SJCRH30 (cell line): ENCODE measurements around the gene LINC00237. TPM values are rescaled to one million over a fixed set of nuclear protein-coding genes. Genes with fewer than 3 reads are reported as not detected.

Source experiments
- DNase-seq, 2 experiments: peaks; one replicate each; pipeline ENCODE4 v3.0.0-alpha.2; 2015 to 2020
- H3K27ac ChIP-seq: fragments of 250-450 bp; sonication (Bioruptor Pico); 2 replicates; pipeline ENCODE4 v1.5.1; 2020; ENCODE audit warnings: mild to moderate bottlenecking, moderate library complexity
- H3K27me3 ChIP-seq: fragments of 250-450 bp; sonication (Bioruptor Pico); 2 replicates; pipeline ENCODE4 v1.5.1; 2020; ENCODE audit warnings: mild to moderate bottlenecking, moderate library complexity
- H3K36me3 ChIP-seq: fragments of 250-450 bp; sonication (Bioruptor Pico); 2 replicates; pipeline ENCODE4 v1.5.1; 2020; ENCODE audit warnings: mild to moderate bottlenecking, moderate library complexity
- H3K4me1 ChIP-seq: fragments of 250-450 bp; sonication (Bioruptor Pico); 2 replicates; pipeline ENCODE4 v1.5.1; 2020; ENCODE audit warnings: mild to moderate bottlenecking, moderate library complexity
- H3K4me3 ChIP-seq: fragments of 250-450 bp; sonication (Bioruptor Pico); 2 replicates; pipeline ENCODE4 v1.5.1; 2020; ENCODE audit warnings: mild to moderate bottlenecking, moderate library complexity
- H3K9me3 ChIP-seq: fragments of 250-450 bp; sonication (Bioruptor Pico); replicated peaks from 2 replicates; pipeline ENCODE4 v1.5.1; 2020; ENCODE audit warnings: mild to moderate bottlenecking, moderate library complexity
- total RNA-seq: library from RNA; depleted of rRNA; stranded (reverse); fragments of >200 nt; shearing (Covaris generic); gene quantifications from 2 replicates; pipeline ENCODE4 v1.2.3, GENCODE V29; 2014; rRNA removed

Gene LINC00237
- not detected in 2 replicates for total RNA-seq

DNA sequence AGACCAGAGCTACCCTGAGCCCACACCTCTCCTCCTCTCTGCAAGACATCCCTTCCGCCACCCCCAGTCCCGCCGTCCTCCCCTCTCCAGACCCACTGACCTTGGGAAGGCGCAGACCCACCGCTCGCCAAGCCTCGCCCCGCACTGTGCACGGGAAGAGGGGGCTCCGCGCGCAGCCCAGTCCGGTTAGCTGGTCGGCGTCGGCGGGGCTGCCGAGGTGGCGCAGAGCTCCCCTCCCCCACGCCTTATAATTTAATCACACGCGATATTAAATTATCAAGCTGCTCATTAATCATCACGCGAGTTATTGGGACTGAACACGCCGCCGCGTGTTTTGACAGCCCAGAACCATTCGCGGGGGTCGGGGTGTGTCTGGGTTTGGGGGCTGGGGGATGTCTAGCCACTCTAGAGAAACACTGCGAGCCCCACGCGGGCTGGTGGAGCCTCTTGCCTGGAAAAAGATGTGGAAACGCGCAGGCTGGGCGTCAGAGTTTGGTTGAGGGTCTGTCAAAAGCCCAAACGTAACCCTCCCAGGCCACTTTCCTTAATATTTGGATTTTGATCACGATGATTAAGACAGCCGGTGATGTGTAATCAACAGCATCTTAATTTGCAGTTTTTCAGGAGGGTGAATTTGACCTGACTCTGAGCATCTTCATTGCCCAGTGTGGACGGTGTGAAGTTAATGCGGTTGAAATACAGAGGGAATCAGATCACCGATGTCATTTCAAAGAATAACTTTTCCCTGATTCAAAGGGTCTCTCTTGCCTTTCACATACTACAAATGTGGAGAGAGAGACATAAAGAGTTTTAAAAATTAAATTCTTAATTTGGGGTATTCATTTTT lies at the start of gene LINC00237:
LINC00237 (minus strand) TSS at position 188 of the 847 bp plus-strand sequence.
- H3K9me3 ChIP-seq: no peaks in the 10 kb centered on the region
- no peak within 1 kb of the TSS for H3K27ac ChIP-seq
- no peaks in the 10 kb centered on the region for H3K36me3 ChIP-seq
- no peak within 1 kb of the TSS for H3K4me3 ChIP-seq
- no peaks in the 10 kb centered on the region for H3K4me1 ChIP-seq
- DNase-seq: no peak
- no peaks in the 10 kb centered on the region for H3K27me3 ChIP-seq

DNA sequence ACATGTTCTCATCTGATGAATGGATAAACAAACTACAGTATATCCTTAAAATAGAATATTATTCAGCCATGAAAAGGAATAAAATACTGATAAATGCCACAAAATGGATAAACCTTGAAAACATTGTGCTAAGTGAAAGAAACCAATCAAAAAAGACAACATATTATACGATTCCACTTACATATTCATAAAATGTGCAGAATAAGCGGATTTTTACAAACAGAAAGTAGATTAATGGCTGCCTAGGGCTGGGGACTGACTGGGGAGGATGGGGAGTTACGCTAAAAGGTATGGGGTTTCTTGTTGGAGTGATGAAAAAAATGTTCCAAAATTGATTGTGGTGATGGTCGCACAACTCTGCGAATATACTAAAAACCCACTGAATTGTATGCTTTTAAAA lies 49.1 kb upstream of the LINC00237 start:
- Histone ChIP-seq H3K36me3 (0 out of 2 replicates have a peak, but pooled peaks cover 3% of the 10 kb centered on the region), H3K9me3 (no peaks in the 10 kb centered on the region)

DNA sequence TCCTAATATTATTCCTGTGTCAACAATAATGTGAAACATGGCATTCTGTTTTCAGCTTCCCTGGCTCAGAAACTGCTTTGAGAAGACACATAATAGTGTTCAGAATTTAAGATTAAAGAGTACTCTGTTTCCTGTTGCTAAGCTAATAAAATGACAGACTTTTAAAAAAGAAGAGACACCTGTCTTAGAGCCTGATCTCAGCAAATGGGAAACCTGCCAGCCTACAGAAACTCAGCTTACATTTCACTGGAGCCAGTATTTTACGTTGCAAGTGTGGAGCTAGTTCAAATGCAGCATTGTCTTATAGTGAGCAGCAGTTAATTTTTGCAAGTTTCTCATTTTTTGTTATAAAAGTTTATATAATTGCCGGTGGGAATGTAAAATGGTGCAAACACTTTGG lies 48.5 kb upstream of the LINC00237 start:
- Histone ChIP-seq H3K9me3 (no peaks in the 10 kb centered on the region), H3K27ac (no peak overlapping the region), H3K36me3 (0 out of 2 replicates have a peak, but pooled peaks cover 3% of the 10 kb centered on the region), H3K4me1 (peaks cover 11% of the 10 kb centered on the region), H3K27me3 (no peaks in the 10 kb centered on the region), H3K4me3 (no peak overlapping the region)
- peak in 1 of 2 experiments; percentile 31 for DNase-seq

More for the DNA sequence above, 49.1 kb upstream of the LINC00237 start:
- no peak overlapping the region for H3K4me3 ChIP-seq
- no peaks in the 10 kb centered on the region for H3K27me3 ChIP-seq
- no peak for DNase-seq
- no peak overlapping the region for H3K27ac ChIP-seq
- H3K4me1 ChIP-seq: peaks cover 13% of the 10 kb centered on the region

DNA sequence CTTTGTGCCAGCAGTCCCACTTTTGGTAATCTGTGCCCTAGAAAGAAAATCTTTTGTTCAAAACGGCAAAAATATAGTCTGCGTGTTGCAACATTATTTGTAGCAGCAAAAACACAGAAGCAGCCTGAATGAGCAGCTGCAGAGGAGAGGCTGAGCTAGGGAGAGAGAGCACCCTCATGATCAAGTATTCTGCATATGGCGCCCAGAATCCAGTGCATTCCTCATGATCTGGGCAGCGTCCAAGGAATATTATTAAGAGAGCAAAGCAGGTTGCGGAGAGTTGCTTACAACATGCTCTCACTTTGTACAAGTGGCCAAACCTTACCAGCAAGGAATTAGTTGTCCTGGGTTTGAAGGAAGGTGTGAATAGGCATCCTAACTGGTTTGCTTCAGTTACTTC lies 45.6 kb upstream of the LINC00237 start:
- H3K27me3 ChIP-seq: no peaks in the 10 kb centered on the region
- DNase-seq: no peak
- H3K27ac ChIP-seq: no peak overlapping the region
- H3K4me3 ChIP-seq: no peak overlapping the region
- H3K9me3 ChIP-seq: no peaks in the 10 kb centered on the region
- 0 out of 2 replicates have a peak, but pooled peaks cover 3% of the 10 kb centered on the region for H3K36me3 ChIP-seq
- H3K4me1 ChIP-seq: peaks cover 9% of the 10 kb centered on the region

DNA sequence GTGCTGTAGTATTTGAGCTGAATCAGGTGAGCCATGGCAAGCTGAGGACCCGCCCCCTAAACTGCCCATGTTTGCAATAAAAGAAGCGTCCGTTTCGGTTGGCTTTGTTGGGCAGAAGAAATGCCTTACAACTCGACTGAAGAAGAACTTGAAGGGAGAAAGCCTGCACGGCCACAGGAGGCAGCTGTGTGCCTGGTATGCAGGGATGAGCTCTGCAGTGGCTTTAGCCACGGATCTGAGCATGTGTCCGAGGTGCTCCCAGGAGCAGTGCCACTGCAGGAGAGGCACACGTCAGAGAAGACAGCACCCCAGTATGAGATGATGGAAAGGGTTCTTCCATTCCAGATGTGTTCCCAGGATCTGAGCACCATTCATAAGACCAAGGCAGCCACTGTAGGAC lies 43.2 kb upstream of the LINC00237 start:
- DNase-seq: no peak
- no peak overlapping the region for H3K4me3 ChIP-seq
- H3K27ac ChIP-seq: no peak overlapping the region
- no peaks in the 10 kb centered on the region for H3K4me1 ChIP-seq
- H3K36me3 ChIP-seq: 0 out of 2 replicates have a peak, but pooled peaks cover 3% of the 10 kb centered on the region
- no peaks in the 10 kb centered on the region for H3K27me3 ChIP-seq
- no peaks in the 10 kb centered on the region for H3K9me3 ChIP-seq

DNA sequence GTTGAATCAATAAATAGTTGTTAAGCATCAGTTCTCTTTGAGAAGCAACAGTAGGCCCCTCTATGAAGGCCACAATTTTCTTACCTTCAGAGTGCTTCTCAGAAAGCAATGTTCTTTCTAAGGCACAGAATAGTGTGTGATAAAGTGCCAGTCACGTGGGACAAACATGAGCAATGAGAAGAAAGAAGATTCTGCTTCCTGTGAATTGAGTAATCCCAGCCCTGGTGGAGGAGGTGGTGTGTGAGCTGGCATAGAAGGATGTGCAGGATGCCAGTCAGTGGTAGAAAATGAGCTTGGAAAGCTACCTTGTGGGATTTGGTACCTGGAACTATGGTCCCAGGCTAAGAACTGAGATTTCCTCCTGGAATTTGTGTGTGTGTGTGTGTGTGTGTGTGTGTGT lies 41.4 kb upstream of the LINC00237 start:
- no peak overlapping the region for H3K27ac ChIP-seq
- no peaks in the 10 kb centered on the region for H3K36me3 ChIP-seq
- no peak overlapping the region for H3K4me3 ChIP-seq
- no peak for DNase-seq
- H3K27me3 ChIP-seq: no peaks in the 10 kb centered on the region
- no peaks in the 10 kb centered on the region for H3K4me1 ChIP-seq
- no peaks in the 10 kb centered on the region for H3K9me3 ChIP-seq

DNA sequence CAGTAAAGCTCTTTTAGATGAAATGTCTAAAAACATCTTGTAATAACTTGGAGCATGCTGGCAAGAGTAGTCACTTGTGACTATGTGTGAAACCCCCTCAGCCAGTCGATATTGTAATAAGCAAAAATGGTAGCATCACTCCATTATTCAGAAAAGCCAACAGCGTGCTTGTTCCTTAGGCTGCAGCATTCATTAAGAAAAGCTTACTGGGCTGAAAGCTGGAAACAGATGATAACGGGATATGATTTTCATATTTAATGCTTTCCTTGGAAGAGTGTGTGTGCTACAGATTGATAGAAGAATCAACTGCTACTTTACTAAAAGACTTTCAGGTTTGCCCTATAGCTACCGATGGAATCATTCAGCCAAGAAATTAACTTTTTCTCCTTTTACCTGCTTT lies 40.1 kb upstream of the LINC00237 start:
- DNase-seq: no peak
- H3K4me3 ChIP-seq: no peak overlapping the region
- H3K4me1 ChIP-seq: no peaks in the 10 kb centered on the region
- H3K27ac ChIP-seq: no peak overlapping the region
- H3K27me3 ChIP-seq: no peaks in the 10 kb centered on the region
- H3K36me3 ChIP-seq: no peaks in the 10 kb centered on the region
- no peaks in the 10 kb centered on the region for H3K9me3 ChIP-seq

DNA sequence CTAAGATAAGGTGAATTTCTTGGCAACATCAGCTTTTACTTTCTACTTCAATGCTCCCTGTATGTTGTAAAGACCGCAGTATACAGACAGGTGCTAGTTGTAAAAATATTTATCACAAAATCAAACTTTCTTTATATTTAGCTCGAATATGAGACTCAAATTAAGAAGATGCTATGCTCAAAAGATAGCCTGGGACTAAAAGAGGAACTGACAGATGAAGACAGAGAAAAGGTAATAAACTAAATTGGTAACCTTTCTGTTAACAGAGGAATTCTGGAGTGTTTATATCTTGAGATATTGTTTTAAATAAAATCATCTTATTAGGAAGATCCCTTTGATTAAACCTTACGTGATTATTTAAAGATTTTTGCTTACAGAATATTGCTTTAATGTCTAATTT lies 39.3 kb upstream of the LINC00237 start:
- no peak overlapping the region for H3K27ac ChIP-seq
- no peak for DNase-seq
- no peaks in the 10 kb centered on the region for H3K27me3 ChIP-seq
- H3K36me3 ChIP-seq: no peaks in the 10 kb centered on the region
- H3K9me3 ChIP-seq: no peaks in the 10 kb centered on the region
- no peaks in the 10 kb centered on the region for H3K4me1 ChIP-seq
- no peak overlapping the region for H3K4me3 ChIP-seq

DNA sequence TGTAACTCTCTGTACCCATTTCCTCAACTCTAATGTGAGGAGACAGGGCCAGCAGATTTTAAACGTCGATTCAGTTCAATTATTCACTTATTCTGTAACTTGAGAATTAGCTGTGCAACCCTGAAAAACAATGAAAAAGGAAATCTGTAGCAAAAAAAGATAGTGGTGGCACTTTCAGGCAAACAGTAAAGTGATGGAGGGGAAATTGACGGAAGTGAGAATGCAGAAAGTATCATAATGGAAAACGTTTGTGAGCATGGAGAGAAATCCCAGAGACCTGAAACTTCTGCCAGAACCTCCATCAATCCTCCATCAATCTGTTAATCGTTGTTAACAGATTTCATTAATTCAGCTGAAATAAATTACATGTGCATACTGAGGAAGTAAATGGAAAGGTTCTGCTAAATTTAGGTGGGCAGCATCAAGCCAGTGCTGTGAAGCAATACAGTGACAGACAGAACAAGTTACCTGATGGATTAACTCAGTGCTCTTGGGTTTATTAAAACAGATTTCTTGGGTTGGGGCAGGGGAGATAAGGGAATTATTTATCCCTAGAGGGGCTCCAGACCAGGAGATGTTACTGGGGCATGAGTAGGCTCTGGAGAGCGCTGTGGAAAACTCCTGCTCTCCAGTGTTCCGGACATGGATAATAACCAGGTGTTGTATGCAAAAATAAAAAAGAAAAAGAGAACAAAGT lies 37.2 kb upstream of the LINC00237 start:
- Histone ChIP-seq H3K4me3 (no peak overlapping the region), H3K27ac (no peak overlapping the region), H3K9me3 (no peaks in the 10 kb centered on the region), H3K27me3 (no peaks in the 10 kb centered on the region), H3K4me1 (no peaks in the 10 kb centered on the region), H3K36me3 (no peaks in the 10 kb centered on the region; the same call in 1 of the 2 replicates)
- no peak for DNase-seq

DNA sequence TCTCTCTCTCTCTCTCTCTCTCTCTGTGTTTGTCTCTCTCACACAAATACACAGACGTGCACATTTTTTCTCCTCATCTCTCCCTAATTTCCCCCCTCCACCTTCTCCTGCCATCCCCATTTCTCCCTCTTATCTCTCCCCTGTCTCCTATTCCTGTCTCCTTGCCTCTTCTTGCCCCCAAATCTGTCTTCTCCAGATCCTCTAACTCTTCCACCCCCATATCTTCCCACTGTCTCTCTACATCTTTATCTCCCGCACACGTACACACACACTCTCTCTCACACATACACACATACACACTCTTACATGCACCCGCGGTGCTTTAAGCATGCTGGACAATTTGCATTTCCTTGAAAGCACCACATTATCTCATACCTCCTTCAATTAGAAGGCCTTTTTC lies 35.7 kb upstream of the LINC00237 start:
- no peak for DNase-seq
- H3K36me3 ChIP-seq: no peaks in the 10 kb centered on the region; the same call in 1 of the 2 replicates
- no peak overlapping the region for H3K27ac ChIP-seq
- no peaks in the 10 kb centered on the region for H3K4me1 ChIP-seq
- no peak overlapping the region for H3K4me3 ChIP-seq
- H3K27me3 ChIP-seq: no peaks in the 10 kb centered on the region
- no peaks in the 10 kb centered on the region for H3K9me3 ChIP-seq

DNA sequence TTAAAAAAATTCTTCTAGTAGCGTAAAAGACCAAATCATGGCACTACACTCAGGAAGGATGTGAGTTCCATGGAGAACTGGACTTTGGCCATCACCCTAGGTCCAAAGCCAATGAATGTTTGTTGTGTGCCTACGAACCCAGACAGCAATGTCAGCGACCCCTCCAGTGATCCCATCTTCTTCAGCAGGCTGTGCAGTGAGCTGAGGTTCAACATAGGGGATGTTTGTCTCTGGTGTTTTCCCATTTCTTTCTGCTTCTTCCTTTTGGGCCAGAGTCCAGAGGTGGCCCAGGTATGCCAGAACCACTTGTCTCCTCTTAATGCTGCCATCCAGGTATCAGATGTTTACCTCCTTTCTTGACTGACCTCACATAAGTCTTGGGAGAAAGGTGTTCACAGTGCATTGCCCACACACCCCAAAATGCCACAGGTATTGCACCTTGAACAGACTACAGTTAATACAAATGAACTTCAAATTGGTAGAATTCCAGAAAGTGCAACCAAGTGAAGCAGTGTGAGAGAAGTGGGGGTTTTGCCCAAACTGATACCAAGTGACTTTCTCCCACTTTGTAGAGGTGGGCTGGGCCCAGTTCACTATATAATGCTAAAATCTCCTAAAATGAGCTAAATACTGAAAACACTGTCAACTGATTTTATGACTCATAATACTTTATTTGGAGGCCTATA lies 33.9 kb upstream of the LINC00237 start:
- H3K27ac ChIP-seq: no peak overlapping the region
- no peak for DNase-seq
- H3K4me3 ChIP-seq: no peak overlapping the region
- H3K27me3 ChIP-seq: no peaks in the 10 kb centered on the region
- H3K4me1 ChIP-seq: no peaks in the 10 kb centered on the region
- H3K36me3 ChIP-seq: no peaks in the 10 kb centered on the region; the same call in 1 of the 2 replicates
- H3K9me3 ChIP-seq: no peaks in the 10 kb centered on the region

DNA sequence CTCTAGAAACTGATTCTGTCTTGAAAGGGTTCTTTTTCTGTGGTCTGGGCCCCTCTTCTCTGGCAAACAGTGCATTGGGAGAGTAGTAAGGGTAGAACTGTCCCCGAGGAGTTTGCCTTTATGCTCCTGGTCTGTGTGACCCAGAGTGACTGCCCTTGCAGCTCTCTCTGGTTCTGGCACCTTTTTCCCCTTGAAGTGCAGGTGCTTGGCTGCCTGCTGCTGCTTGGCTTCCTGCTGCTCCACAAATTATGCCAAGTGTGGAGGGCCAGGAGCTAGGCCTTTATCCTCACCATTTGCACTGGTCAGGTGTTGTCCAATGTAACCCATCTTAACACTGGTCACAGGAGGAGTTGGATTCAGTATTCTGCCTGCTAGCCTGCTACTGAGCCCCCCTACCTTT lies 30.9 kb upstream of the LINC00237 start:
- H3K27me3 ChIP-seq: no peaks in the 10 kb centered on the region
- no peaks in the 10 kb centered on the region for H3K4me1 ChIP-seq
- H3K9me3 ChIP-seq: no peaks in the 10 kb centered on the region
- no peak overlapping the region for H3K27ac ChIP-seq
- DNase-seq: no peak
- H3K36me3 ChIP-seq: no peaks in the 10 kb centered on the region; the same call in 1 of the 2 replicates
- H3K4me3 ChIP-seq: no peak overlapping the region

DNA sequence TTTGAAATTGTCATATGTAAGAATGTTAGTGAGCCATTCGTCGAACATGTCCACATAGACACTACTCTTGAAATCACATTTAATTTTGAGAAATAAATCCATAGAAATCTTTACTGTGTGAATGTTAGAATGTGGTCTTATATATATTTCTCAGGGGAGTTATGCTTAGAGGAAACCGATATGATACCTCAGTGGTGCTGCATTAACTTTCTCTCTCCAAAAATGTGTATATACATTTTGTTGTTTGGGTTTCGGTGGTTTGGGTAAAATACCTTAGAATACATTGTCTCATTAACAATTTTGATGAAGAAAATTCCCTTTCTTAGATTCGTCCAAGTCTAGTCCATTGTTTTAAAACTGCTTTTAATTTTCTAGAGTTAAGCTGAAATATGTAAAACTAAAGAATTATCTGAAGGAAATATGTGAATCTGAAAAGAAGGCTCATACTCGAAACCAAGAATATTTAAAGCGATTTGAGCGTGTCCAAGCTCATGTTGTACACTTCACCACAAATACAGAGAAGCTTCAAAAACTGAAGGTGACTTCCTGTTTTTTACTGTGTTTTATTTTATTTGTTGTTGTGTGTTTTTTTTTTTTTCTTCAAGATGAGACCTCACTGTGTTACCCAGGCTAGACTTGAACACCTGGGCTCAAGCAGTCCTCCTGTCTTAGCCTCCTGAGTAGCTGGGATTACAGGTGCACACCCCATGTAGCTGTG lies 30.0 kb upstream of the LINC00237 start:
- H3K9me3 ChIP-seq: no peaks in the 10 kb centered on the region
- H3K27me3 ChIP-seq: no peaks in the 10 kb centered on the region
- DNase-seq: no peak
- no peak overlapping the region for H3K4me3 ChIP-seq
- H3K36me3 ChIP-seq: no peaks in the 10 kb centered on the region; the same call in 1 of the 2 replicates
- H3K27ac ChIP-seq: no peak overlapping the region
- H3K4me1 ChIP-seq: no peaks in the 10 kb centered on the region

DNA sequence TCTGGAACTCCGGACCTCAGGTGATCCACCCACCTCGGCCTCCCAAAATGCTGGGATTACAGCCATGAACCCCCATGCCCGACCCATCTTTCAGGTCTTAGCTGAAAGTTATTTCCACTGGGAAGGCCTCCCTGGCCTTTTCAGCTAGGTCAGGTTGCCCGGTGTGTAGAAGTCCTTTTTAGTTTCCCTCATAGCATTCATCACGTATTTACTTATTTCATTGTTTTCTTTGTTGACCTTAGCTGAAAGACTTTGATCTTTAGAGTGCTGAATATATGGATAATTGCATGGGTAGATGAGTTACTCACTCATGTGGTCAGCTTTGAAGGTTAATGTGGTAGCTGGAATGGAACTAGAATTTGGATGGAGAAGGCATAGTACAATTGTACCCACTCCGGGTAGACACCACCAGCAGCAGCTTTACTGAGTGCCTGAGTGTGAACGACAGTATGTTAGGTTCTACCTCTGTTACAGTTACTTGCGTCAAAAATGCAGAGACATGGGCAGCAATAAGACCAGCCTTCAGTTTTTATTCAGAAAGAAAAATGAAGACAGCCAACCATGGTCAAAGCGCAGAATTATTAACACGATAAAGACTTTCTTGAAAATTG lies 28.8 kb upstream of the LINC00237 start:
- no peaks in the 10 kb centered on the region for H3K9me3 ChIP-seq
- no peaks in the 10 kb centered on the region for H3K4me1 ChIP-seq
- H3K36me3 ChIP-seq: no peaks in the 10 kb centered on the region; the same call in 1 of the 2 replicates
- no peak for DNase-seq
- no peak overlapping the region for H3K4me3 ChIP-seq
- H3K27me3 ChIP-seq: no peaks in the 10 kb centered on the region
- no peak overlapping the region for H3K27ac ChIP-seq
